Ovary (tissue), 9 donors: ENCODE results near the gene LPAR5. TPM values are rescaled to one million over a fixed set of nuclear protein-coding genes. Genes with fewer than 3 reads are reported as not detected.

ENCODE experiments used
- DNase-seq, 5 donors: peaks; one replicate each; pipeline ENCODE4 v3.0.0-alpha.2; 2019 to 2020
- H3K27ac ChIP-seq, 2 donors: fragments of 200-600 bp; one replicate each; pipeline versions ENCODE4 v1.5.1 to v1.8.0; 2019 to 2022
- H3K27me3 ChIP-seq: fragments of 200-600 bp; one replicate; pipeline ENCODE4 v1.8.0; 2022
- H3K36me3 ChIP-seq: fragments of 200-600 bp; sonication (generic); one replicate; pipeline ENCODE4 v1.5.1; 2019
- H3K4me1 ChIP-seq: one replicate; pipeline ENCODE4 v1.8.1; 2013; ENCODE audit warnings: mild to moderate bottlenecking, moderate library complexity; ENCODE audit not compliant: insufficient read depth
- H3K4me3 ChIP-seq: fragments of 200-600 bp; sonication (generic); one replicate; pipeline ENCODE4 v1.5.1; 2017
- H3K9me3 ChIP-seq, 2 donors: fragments of 200-600 bp in 1 of 2; sonication (generic) in 1 of 2; one replicate each; pipeline versions ENCODE4 v1.5.1 to v1.8.1; 2013 to 2019; ENCODE audit warnings: mild to moderate bottlenecking in 1 of 2, moderate library complexity in 1 of 2
- CTCF ChIP-seq, 3 donors: fragments of 450-650 bp in 2 of 3; fragments of 200-600 bp in 1 of 3; IDR thresholded peaks; one replicate each; pipeline versions ENCODE4 v1.5.1 to v1.8.0; 2016 to 2022; ENCODE audit warnings: antibody characterized with exemption in 3 of 3, mild to moderate bottlenecking in 1 of 3
- EP300 ChIP-seq: sonication (generic); formaldehyde crosslinking; IDR thresholded peaks from one replicate; pipeline ENCODE4 v1.6.1; 2017; ENCODE audit warnings: antibody characterized with exemption
- POLR2A ChIP-seq: fragments of 450-650 bp; IDR thresholded peaks from one replicate; pipeline ENCODE4 v1.6.1; 2017; ENCODE audit warnings: antibody characterized with exemption, mild to moderate bottlenecking, moderate library complexity
- WGBS, 3 donors: extraction: QIAGEN DNeasy Blood & Tissue Kit in 1 of 3; methylation state at CpG; one replicate each; pipeline versions ENCODE4 v1.1.5 to v1.1.7; 2013 to 2017; 5-methylcytosine and 5-hydroxymethylcytosine counted together
- intact Hi-C, 4 donors: fragments of 100-400 bp; cut with DNase I; formaldehyde crosslinking; loops; one replicate each; pipeline versions ENCODE4 v1.11.0 to v1.15.1; 2022 to 2023
- polyA plus RNA-seq, 2 donors: library from polyadenylated mRNA; stranded (reverse); fragments of 200-250 nt in 1 of 2; fragments of 350-450 nt in 1 of 2; fragmentation: Illumina TruSeq in 1 of 2; extraction: RNeasy Lipid Tissue Mini Kit (QIAGEN cat#74804) in 1 of 2; gene quantifications; one replicate each; pipeline ENCODE4 v1.2.3, GENCODE V29; 2013 to 2014
- total RNA-seq, 7 donors: library from RNA; depleted of rRNA in 2 of 7; stranded (reverse); fragments of >200 nt in 2 of 7; fragmentation: NEBNext Ultra II Directional in 3 of 7; extraction: Animal tissue kit (Norgen Biotek cat#: 25700) in 3 of 7; gene quantifications; one replicate each; pipeline versions ENCODE4 v1.1.0 to v1.2.4, GENCODE V29; 2016 to 2023
- donor health status: DM: no; HTN: no; CAD: no; lungs with moderate emphysema.
- donor health status: DM: no; HTN: no; CAD: no.
- donor health status: Bipolar disorder and iron deficiency.
- donor health status: DM: yes; HTN: yes; CAD: no.
- donor health status: DM: no; HTN: no; CAD: no.
- donor health status: DM: yes; HTN: yes; CAD: no.

Gene LPAR5
- total and polyA plus RNA-seq, 9 donors, result 0.57 to 2.6 (median 1.3) TPM

GRCh38 chr12:6639151-6639801, 3.5 kb upstream of the LPAR5 start:
- WGBS, 3 donors, result 65 to 76% (median 76%) methylated on average over 11 of the region's 11 CpGs
- H3K4me1 ChIP-seq, result no peaks in the 10 kb centered on the region
- intact Hi-C loops, result no loop called here
- no peak for DNase-seq
- TF ChIP-seq CTCF (IDR thresholded peaks at IDR 0.05) (no peak), EP300 (no peak), POLR2A (no peak)
- no peak overlapping the region for H3K27ac ChIP-seq
- H3K4me3 ChIP-seq, result no peak overlapping the region
- no peaks in the 10 kb centered on the region for H3K9me3 ChIP-seq
- H3K27me3 ChIP-seq, result no peaks in the 10 kb centered on the region
- no peaks in the 10 kb centered on the region for H3K36me3 ChIP-seq

- H3K36me3 ChIP-seq, result no peaks in the 10 kb centered on the region
- no peak overlapping the region for H3K27ac ChIP-seq
- H3K9me3 ChIP-seq, result no peaks in the 10 kb centered on the region
- TF ChIP-seq POLR2A (no peak), CTCF (IDR thresholded peaks at IDR 0.05) (no peak), EP300 (no peak)
- WGBS, 3 donors, result 76 to 81% (median 79%) methylated on average over 9 of the region's 9 CpGs
- H3K4me1 ChIP-seq, result no peaks in the 10 kb centered on the region
- DNase-seq, result no peak
- intact Hi-C loops, result no loop called here
- no peak overlapping the region for H3K4me3 ChIP-seq
- H3K27me3 ChIP-seq, result no peaks in the 10 kb centered on the region
Measured at GRCh38 chr12:6638305-6638704, 2.5 kb upstream of the LPAR5 start.

- H3K4me1 ChIP-seq, result no peaks in the 10 kb centered on the region
- WGBS, 3 donors, result 67 to 79% (median 73%) methylated on average over 5 of the region's 5 CpGs
- H3K9me3 ChIP-seq, result no peaks in the 10 kb centered on the region
- no peak overlapping the region for H3K4me3 ChIP-seq
- intact Hi-C loops, result no loop called here
- TF ChIP-seq CTCF (IDR thresholded peaks at IDR 0.05) (no peak), POLR2A (no peak), EP300 (no peak)
- H3K27ac ChIP-seq, result no peak overlapping the region
- no peaks in the 10 kb centered on the region for H3K36me3 ChIP-seq
- no peak for DNase-seq
- no peaks in the 10 kb centered on the region for H3K27me3 ChIP-seq
Measured at GRCh38 chr12:6635375-6635855, 344 bp downstream of the LPAR5 start.

GRCh38 chr12:6632026-6632983, 3.5 kb downstream of the LPAR5 start:
- WGBS, 3 donors, result 51 to 55% (median 54%) methylated on average over 21 of the region's 21 CpGs
- Histone ChIP-seq H3K4me1 (no peaks in the 10 kb centered on the region), H3K36me3 (no peaks in the 10 kb centered on the region), H3K4me3 (no peak overlapping the region), H3K27me3 (no peaks in the 10 kb centered on the region), H3K9me3 (no peaks in the 10 kb centered on the region), H3K27ac (no peak overlapping the region)
- no peak for DNase-seq
- intact Hi-C loops, result no loop called here
- TF ChIP-seq CTCF (IDR thresholded peaks at IDR 0.05), result no peak
- TF ChIP-seq POLR2A, result no peak
- TF ChIP-seq EP300, result no peak
